ENCODE results near the gene TTC27. TPM values are rescaled to one million over a fixed set of nuclear protein-coding genes. Genes with fewer than 3 reads are reported as not detected.

Gene TTC27
- total RNA-seq, 8 experiments from 2014 or later: 11.6 to 41.3 (median 16.5) TPM

DNA sequence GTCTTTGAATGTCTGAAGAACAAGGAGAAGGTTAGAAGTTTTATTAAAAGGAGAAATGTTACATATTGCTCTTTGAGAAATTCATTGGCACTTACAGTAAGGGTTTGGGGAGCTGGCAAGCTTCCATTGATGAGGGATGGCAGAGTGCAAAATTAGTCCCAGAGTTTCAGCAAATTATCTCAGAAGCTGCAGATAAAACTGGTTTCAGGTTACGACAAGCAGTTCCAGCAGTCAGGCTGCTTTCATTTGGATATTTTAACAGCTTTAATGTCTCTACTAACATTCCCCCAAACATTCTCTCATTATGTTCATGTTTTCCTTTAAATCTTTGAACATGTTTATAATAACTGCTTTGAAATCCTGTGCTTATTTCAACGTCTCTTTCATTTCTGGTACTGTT, 153.1 kb downstream of the TTC27 start:
- WGBS, 10 experiments: 67 to 100% (median 92%) methylated on average over 1 to 2 of the region's 2 CpGs; no CpG with 5 or more reads in 1 of the 10 experiments
- Histone ChIP-seq H3K4me1 (replicated peaks in 1 of 2) (no peaks in the 10 kb centered on the region), H3K4me3 (no peak overlapping the region), H3K27ac (no peak overlapping the region)
- in situ Hi-C loops (cut with MboI; ENCODE audit: low pct_unique_long_range_greater_than_20kb in 2 of 9, low sequenced_read_pairs in 9 of 9, unreplicated experiment in 9 of 9): loop anchor here in 1 of 9 experiments (25.0 kb wide), 1 partner anchor 256 kb away; no protein-coding TSS in a partner anchor
- no peak for ATAC-seq (replicated peaks in 6 of 8)

GRCh38 chr2:32783469-32783868, 155.6 kb downstream of the TTC27 start:
- Histone ChIP-seq H3K27ac (no peak overlapping the region), H3K4me1 (replicated peaks in 1 of 2) (no peaks in the 10 kb centered on the region), H3K4me3 (no peak overlapping the region)
- no peak for ATAC-seq (replicated peaks in 6 of 8)
- in situ Hi-C loops (cut with MboI; ENCODE audit: low pct_unique_long_range_greater_than_20kb in 2 of 9, low sequenced_read_pairs in 9 of 9, unreplicated experiment in 9 of 9): loop anchor here in 1 of 9 experiments (25.0 kb wide), 1 partner anchor 254 kb away; no protein-coding TSS in a partner anchor
- 20 to 94% (median 67%) methylated on average over 1 to 2 of the region's 2 CpGs; no CpG with 5 or more reads in 3 of the 10 experiments for WGBS, 10 experiments

DNA sequence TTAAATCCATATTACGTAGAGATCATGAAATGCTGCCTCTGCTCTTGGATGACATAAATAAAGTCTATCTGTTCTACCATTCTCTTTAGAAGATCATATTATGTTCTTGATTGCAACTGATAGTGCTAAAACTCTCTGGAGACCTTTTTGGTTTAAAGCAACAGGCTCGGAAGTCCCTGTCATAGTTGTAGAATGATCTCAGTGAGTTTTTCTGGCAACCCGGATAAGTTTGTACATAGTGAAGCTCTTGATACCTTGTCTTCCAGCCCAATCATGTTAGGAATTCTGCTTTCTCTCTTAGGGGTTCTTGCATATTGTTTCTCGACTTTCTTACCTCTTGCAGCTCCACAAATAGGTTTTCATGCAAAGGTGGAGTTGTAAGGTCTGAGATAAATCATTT, 156.1 kb downstream of the TTC27 start:
- no peaks in the 10 kb centered on the region for H3K4me1 ChIP-seq (replicated peaks in 1 of 2)
- no peak for ATAC-seq (replicated peaks in 6 of 8)
- no peak overlapping the region for H3K27ac ChIP-seq
- in situ Hi-C loops (cut with MboI; ENCODE audit: low pct_unique_long_range_greater_than_20kb in 2 of 9, low sequenced_read_pairs in 9 of 9, unreplicated experiment in 9 of 9): loop anchor here in 1 of 9 experiments (25.0 kb wide), 1 partner anchor 253 kb away; no protein-coding TSS in a partner anchor
- no peak overlapping the region for H3K4me3 ChIP-seq
- WGBS, 10 experiments: 67 to 100% (median 96%) methylated on average over 2 to 4 of the region's 4 CpGs; no CpG with 5 or more reads in 1 of the 10 experiments

DNA sequence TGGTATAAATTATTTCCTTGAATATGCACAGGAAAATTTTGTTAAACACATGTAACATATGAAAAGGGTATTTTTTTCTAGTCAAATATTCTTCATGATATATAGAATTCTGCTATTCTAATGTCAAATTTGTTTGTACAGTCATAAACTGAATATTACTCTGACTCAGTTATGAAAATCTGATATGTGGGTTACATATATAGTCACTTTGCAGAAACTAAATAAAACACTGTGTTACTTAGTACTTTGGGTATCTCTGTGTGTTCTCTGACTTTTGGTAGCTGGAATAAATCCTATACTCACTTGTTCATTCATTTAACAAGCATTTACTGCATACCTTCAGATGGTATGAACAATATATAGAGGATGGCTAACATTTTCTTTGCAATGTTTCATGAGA, 159.4 kb downstream of the TTC27 start:
- H3K4me1 ChIP-seq (replicated peaks in 1 of 2): no peaks in the 10 kb centered on the region
- no peak overlapping the region for H3K27ac ChIP-seq
- no peak for ATAC-seq (replicated peaks in 6 of 8)
- H3K4me3 ChIP-seq: no peak overlapping the region
- in situ Hi-C loops (cut with MboI; ENCODE audit: low pct_unique_long_range_greater_than_20kb in 2 of 9, low sequenced_read_pairs in 9 of 9, unreplicated experiment in 9 of 9): loop anchor here in 1 of 9 experiments (25.0 kb wide), 1 partner anchor 250 kb away; no protein-coding TSS in a partner anchor

- no peaks in the 10 kb centered on the region for H3K4me1 ChIP-seq (replicated peaks in 1 of 2)
- in situ Hi-C loops (cut with MboI; ENCODE audit: low pct_unique_long_range_greater_than_20kb in 2 of 9, low sequenced_read_pairs in 9 of 9, unreplicated experiment in 9 of 9): loop anchor here in 1 of 9 experiments (25.0 kb wide), 1 partner anchor 249 kb away; no protein-coding TSS in a partner anchor
- 50 to 100% (median 86%) methylated on average over 1 of the region's 1 CpG; no CpG with 5 or more reads in 3 of the 10 experiments for WGBS, 10 experiments
- H3K27ac ChIP-seq: no peak overlapping the region
- peak in 1 of 8 experiments; percentile 52 for ATAC-seq (replicated peaks in 6 of 8)
- H3K4me3 ChIP-seq: no peak overlapping the region
These were observed 160.3 kb downstream of the TTC27 start for GRCh38 chr2:32788114-32788513.

DNA sequence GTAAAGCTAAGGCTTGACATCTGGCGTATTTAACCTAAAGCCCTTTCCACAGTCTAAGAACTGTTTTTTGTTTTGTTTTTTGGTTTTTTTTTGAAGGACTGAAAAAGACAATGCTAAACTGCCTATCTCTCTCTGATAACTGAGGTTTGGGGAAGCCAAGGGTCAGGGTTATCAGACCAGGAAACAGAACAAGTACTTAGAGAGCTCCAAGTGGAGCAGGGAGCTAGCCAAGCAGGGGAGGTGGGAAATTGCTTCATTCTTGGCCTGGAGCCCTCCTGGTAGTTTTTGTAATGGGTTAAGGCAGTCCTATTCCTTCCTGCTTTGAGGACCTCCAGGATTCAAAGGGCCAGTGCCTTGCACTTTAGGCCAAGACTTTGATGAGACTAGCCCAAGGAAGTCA, 164.6 kb downstream of the TTC27 start:
- H3K4me1 ChIP-seq (replicated peaks in 1 of 2): no peaks in the 10 kb centered on the region
- in situ Hi-C loops (cut with MboI; ENCODE audit: low pct_unique_long_range_greater_than_20kb in 2 of 9, low sequenced_read_pairs in 9 of 9, unreplicated experiment in 9 of 9): loop anchor here in 1 of 9 experiments (25.0 kb wide), 1 partner anchor 245 kb away; no protein-coding TSS in a partner anchor
- 60 to 100% (median 100%) methylated on average over 1 of the region's 1 CpG; no CpG with 5 or more reads in 1 of the 10 experiments for WGBS, 10 experiments
- H3K27ac ChIP-seq: no peak overlapping the region
- no peak for ATAC-seq (replicated peaks in 6 of 8)
- no peak overlapping the region for H3K4me3 ChIP-seq

DNA sequence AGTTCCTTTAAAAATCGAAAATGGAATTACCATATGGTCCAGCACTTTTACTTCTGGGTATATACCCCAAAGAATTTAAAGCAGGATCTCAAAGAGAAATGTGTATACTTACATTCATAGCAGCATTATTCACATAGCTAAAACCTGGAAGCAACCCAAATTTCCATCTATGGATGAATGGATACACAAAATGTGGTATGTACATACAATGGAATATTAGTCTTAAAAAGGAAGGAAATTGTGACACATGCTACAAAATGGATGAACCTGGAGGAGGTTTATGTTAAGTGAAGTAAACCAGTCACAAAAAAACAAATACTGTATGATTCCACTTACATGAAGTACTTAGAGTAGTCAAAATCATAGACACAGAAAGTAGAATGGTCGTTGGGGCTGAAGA, 171.0 kb downstream of the TTC27 start:
- no peak overlapping the region for H3K4me3 ChIP-seq
- no peak overlapping the region for H3K27ac ChIP-seq
- no peaks in the 10 kb centered on the region for H3K4me1 ChIP-seq (replicated peaks in 1 of 2)
- in situ Hi-C loops (cut with MboI; ENCODE audit: low pct_unique_long_range_greater_than_20kb in 2 of 9, low sequenced_read_pairs in 9 of 9, unreplicated experiment in 9 of 9): loop anchor here in 1 of 9 experiments (25.0 kb wide), 1 partner anchor 238 kb away; no protein-coding TSS in a partner anchor
- ATAC-seq (replicated peaks in 6 of 8): peak in 1 of 8 experiments; percentile 71
- WGBS, 10 experiments: 20 to 100% (median 86%) methylated on average over 1 to 2 of the region's 2 CpGs; no CpG with 5 or more reads in 1 of the 10 experiments

GRCh38 chr2:32801741-32802140, 173.9 kb downstream of the TTC27 start:
- H3K27ac ChIP-seq: no peak overlapping the region
- no peak overlapping the region for H3K4me3 ChIP-seq
- ATAC-seq (replicated peaks in 6 of 8): no peak
- WGBS, 10 experiments: 79 to 100% (median 94%) methylated on average over 1 to 3 of the region's 3 CpGs
- in situ Hi-C loops (cut with MboI; ENCODE audit: low pct_unique_long_range_greater_than_20kb in 2 of 9, low sequenced_read_pairs in 9 of 9, unreplicated experiment in 9 of 9): no loop called here
- H3K4me1 ChIP-seq (replicated peaks in 1 of 2): no peaks in the 10 kb centered on the region

GRCh38 chr2:32802877-32803276, 175.0 kb downstream of the TTC27 start:
- no peak for ATAC-seq (replicated peaks in 6 of 8)

GRCh38 chr2:32804205-32804604, 176.4 kb downstream of the TTC27 start:
- H3K27ac ChIP-seq: no peak overlapping the region
- WGBS, 10 experiments: 88 to 100% (median 96%) methylated on average over 1 to 2 of the region's 2 CpGs
- in situ Hi-C loops (cut with MboI; ENCODE audit: low pct_unique_long_range_greater_than_20kb in 2 of 9, low sequenced_read_pairs in 9 of 9, unreplicated experiment in 9 of 9): no loop called here
- no peak overlapping the region for H3K4me3 ChIP-seq
- no peaks in the 10 kb centered on the region for H3K4me1 ChIP-seq (replicated peaks in 1 of 2)
- no peak for ATAC-seq (replicated peaks in 6 of 8)

More at GRCh38 chr2:32802877-32803276, 175.0 kb downstream of the TTC27 start:
- Histone ChIP-seq H3K4me3 (no peak overlapping the region), H3K4me1 (replicated peaks in 1 of 2) (no peaks in the 10 kb centered on the region), H3K27ac (no peak overlapping the region)
- WGBS, 10 experiments: 73 to 100% (median 96%) methylated on average over 1 to 4 of the region's 4 CpGs
- in situ Hi-C loops (cut with MboI; ENCODE audit: low pct_unique_long_range_greater_than_20kb in 2 of 9, low sequenced_read_pairs in 9 of 9, unreplicated experiment in 9 of 9): no loop called here

GRCh38 chr2:32805104-32806095, 177.6 kb downstream of the TTC27 start:
- in situ Hi-C loops (cut with MboI; ENCODE audit: low pct_unique_long_range_greater_than_20kb in 2 of 9, low sequenced_read_pairs in 9 of 9, unreplicated experiment in 9 of 9): no loop called here
- H3K27ac ChIP-seq: no peak overlapping the region

GRCh38 chr2:32806857-32807256, 179.0 kb downstream of the TTC27 start:
- no peaks in the 10 kb centered on the region for H3K4me1 ChIP-seq (replicated peaks in 1 of 2)
- in situ Hi-C loops (cut with MboI; ENCODE audit: low pct_unique_long_range_greater_than_20kb in 2 of 9, low sequenced_read_pairs in 9 of 9, unreplicated experiment in 9 of 9): no loop called here
- no peak overlapping the region for H3K27ac ChIP-seq
- 17 to 100% (median 82%) methylated on average over 1 of the region's 1 CpG; no CpG with 5 or more reads in 2 of the 10 experiments for WGBS, 10 experiments
- no peak for ATAC-seq (replicated peaks in 6 of 8)
- H3K4me3 ChIP-seq: no peak overlapping the region

More at GRCh38 chr2:32805104-32806095, 177.6 kb downstream of the TTC27 start:
- Histone ChIP-seq H3K4me3 (no peak overlapping the region), H3K4me1 (replicated peaks in 1 of 2) (no peaks in the 10 kb centered on the region)
- ATAC-seq (replicated peaks in 6 of 8): peak in 3 of 8 experiments; percentile 88 to 99 (median 97)
- WGBS, 10 experiments: 68 to 100% (median 94%) methylated on average over 1 to 4 of the region's 4 CpGs; no CpG with 5 or more reads in 1 of the 10 experiments

- Histone ChIP-seq H3K4me1 (replicated peaks in 1 of 2) (no peaks in the 10 kb centered on the region), H3K27ac (no peak overlapping the region), H3K4me3 (no peak overlapping the region)
- ATAC-seq (replicated peaks in 6 of 8): no peak
- 80 to 100% (median 88%) methylated on average over 1 to 5 of the region's 5 CpGs for WGBS, 10 experiments
- in situ Hi-C loops (cut with MboI; ENCODE audit: low pct_unique_long_range_greater_than_20kb in 2 of 9, low sequenced_read_pairs in 9 of 9, unreplicated experiment in 9 of 9): no loop called here
These were observed 179.8 kb downstream of the TTC27 start for GRCh38 chr2:32807662-32808061.

Data from motor neuron (in vitro differentiated cells).